HFF-Myc (cell line): ENCODE data around the gene METRNL.
"Not testable (repeated sequence)": the region's sequence is repeated elsewhere in the genome, so short reads cannot be mapped to it uniquely, and the experiment has no call there.

Experiments
- DNase-seq: peaks from one replicate; pipeline ENCODE4 v3.0.0-alpha.2; 2011; ENCODE audit warnings: low read depth; ENCODE audit errors: extremely low read depth
- H3K4me3 ChIP-seq: replicated peaks from 2 replicates; pipeline ENCODE4 v1.5.1; 2011; ENCODE audit warnings: low read depth, mild to moderate bottlenecking, control low read depth, low read length
- CTCF ChIP-seq: IDR thresholded peaks from 2 replicates; pipeline ENCODE4 v1.5.1; 2012; ENCODE audit warnings: mild to moderate bottlenecking, low read depth, low read length, control low read depth; ENCODE audit errors: missing control alignments

Gene METRNL

GRCh38 chr17:83046448-83047181 lies 32.8 kb upstream of the METRNL start:
- H3K4me3 ChIP-seq = no peak overlapping the region
- TF ChIP-seq CTCF = no peak
- no peak for DNase-seq

GRCh38 chr17:83047182-83047478 lies 32.3 kb upstream of the METRNL start:
- H3K4me3 ChIP-seq = no peak overlapping the region
- no peak for TF ChIP-seq CTCF
- no peak for DNase-seq

- H3K4me3 ChIP-seq, DNase-seq: not testable (repeated sequence)
Observed at GRCh38 chr17:83047818-83048475, 31.5 kb upstream of the METRNL start.

GRCh38 chr17:83050651-83051395 lies 28.6 kb upstream of the METRNL start:
- peak overlapping the region; percentile 66 for H3K4me3 ChIP-seq
- no peak for DNase-seq
- no peak for TF ChIP-seq CTCF

- TF ChIP-seq CTCF = no peak
- peak; percentile 89 for DNase-seq
- peak overlapping the region; percentile 66 for H3K4me3 ChIP-seq
Observed at GRCh38 chr17:83051396-83052240, 27.8 kb upstream of the METRNL start.

GRCh38 chr17:83052241-83052564 lies 27.2 kb upstream of the METRNL start:
- H3K4me3 ChIP-seq = peak overlapping the region; percentile 28

More at GRCh38 chr17:83052241-83052564, 27.2 kb upstream of the METRNL start:
- TF ChIP-seq CTCF = no peak
- no peak for DNase-seq
